GF-D8 (cell line): ENCODE data around the gene DLK2.

ENCODE experiments used
- DNase-seq: peaks from one replicate; lab custom pipeline; 2025; lab: John Stamatoyannopoulos, UW

Gene DLK2

GRCh38 chr6:43452896-43453295 lies 2.5 kb downstream of the DLK2 start:
- no peak for DNase-seq

- no peak for DNase-seq
Observed at GRCh38 chr6:43451939-43452338, 3.4 kb downstream of the DLK2 start.

- DNase-seq = no peak
Observed at GRCh38 chr6:43451348-43451747, 4.0 kb downstream of the DLK2 start.

GRCh38 chr6:43450699-43451131 lies 4.6 kb downstream of the DLK2 start:
- DNase-seq = no peak

GRCh38 chr6:43448916-43449315 lies 6.4 kb downstream of the DLK2 start:
- DNase-seq = no peak

GRCh38 chr6:43447604-43448003 lies 7.7 kb downstream of the DLK2 start:
- no peak for DNase-seq

GRCh38 chr6:43445576-43445975 lies 9.8 kb downstream of the DLK2 start:
- no peak for DNase-seq

- DNase-seq = no peak
Observed at GRCh38 chr6:43444582-43444981, 10.8 kb downstream of the DLK2 start.

- no peak for DNase-seq
Observed at GRCh38 chr6:43444036-43444435, 11.3 kb downstream of the DLK2 start.

GRCh38 chr6:43442935-43443334 lies 12.4 kb downstream of the DLK2 start:
- DNase-seq = no peak

GRCh38 chr6:43437700-43438099 lies 17.6 kb downstream of the DLK2 start:
- DNase-seq = no peak

GRCh38 chr6:43436577-43437282 lies 18.6 kb downstream of the DLK2 start:
- DNase-seq = no peak

GRCh38 chr6:43435682-43436437 lies 19.5 kb downstream of the DLK2 start:
- no peak for DNase-seq

- DNase-seq = no peak
Observed at GRCh38 chr6:43434943-43435342, 20.4 kb downstream of the DLK2 start.

GRCh38 chr6:43434001-43434840 lies 21.1 kb downstream of the DLK2 start:
- no peak for DNase-seq

GRCh38 chr6:43433148-43433547 lies 22.2 kb downstream of the DLK2 start:
- no peak for DNase-seq

- no peak for DNase-seq
Observed at GRCh38 chr6:43432009-43432945, 23.1 kb downstream of the DLK2 start.

- no peak for DNase-seq
Observed at GRCh38 chr6:43428874-43429273, 26.5 kb downstream of the DLK2 start.

- peak; percentile 21 for DNase-seq
Observed at GRCh38 chr6:43428112-43428570, 27.2 kb downstream of the DLK2 start.

GRCh38 chr6:43427406-43428111 lies 27.8 kb downstream of the DLK2 start, which contains the start of gene ABCC10:
TSS of gene ABCC10 (plus strand) at chr6:43427541. CDS start at chr6:43427979, 438 bp downstream.
- DNase-seq = peak; percentile 76
